GM18907 (cell line): ENCODE data around the gene UMODL1.

Experiments used
- ATAC-seq: cut with Tn5 transposase; IDR thresholded peaks from one replicate; pipeline ENCODE4 v1.9.1; 2021; ENCODE audit warnings: mild to moderate bottlenecking, moderate library complexity; ENCODE audit not compliant: unreplicated experiment

The UMODL1 gene

GRCh38 chr21:42095581-42095980 is 24.5 kb downstream of the UMODL1 start:
- no peak for ATAC-seq

- no peak for ATAC-seq
Observed at GRCh38 chr21:42096566-42096965, 25.4 kb downstream of the UMODL1 start.

DNA sequence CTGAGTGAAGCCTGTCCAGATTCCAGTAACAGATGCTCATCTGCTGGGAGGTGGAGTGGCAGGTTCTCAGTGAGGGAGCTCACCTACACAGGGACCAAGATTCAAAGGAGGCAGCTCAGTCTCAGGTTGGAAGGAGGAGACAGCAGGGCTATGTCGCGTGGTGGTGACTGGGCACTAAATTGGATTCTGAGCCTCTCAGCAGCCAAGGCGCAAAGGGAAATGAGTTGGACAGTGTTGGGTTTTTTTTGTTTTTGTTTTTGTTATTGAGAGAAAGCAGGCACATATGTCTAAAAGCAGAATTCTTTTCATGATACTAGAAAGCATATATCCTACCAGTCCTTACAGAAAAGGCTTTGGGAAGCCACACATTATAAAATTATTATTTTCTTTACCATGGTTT is 26.2 kb downstream of the UMODL1 start:
- ATAC-seq, result no peak

- ATAC-seq, result no peak
Observed at GRCh38 chr21:42097860-42098454, 26.8 kb downstream of the UMODL1 start.

DNA sequence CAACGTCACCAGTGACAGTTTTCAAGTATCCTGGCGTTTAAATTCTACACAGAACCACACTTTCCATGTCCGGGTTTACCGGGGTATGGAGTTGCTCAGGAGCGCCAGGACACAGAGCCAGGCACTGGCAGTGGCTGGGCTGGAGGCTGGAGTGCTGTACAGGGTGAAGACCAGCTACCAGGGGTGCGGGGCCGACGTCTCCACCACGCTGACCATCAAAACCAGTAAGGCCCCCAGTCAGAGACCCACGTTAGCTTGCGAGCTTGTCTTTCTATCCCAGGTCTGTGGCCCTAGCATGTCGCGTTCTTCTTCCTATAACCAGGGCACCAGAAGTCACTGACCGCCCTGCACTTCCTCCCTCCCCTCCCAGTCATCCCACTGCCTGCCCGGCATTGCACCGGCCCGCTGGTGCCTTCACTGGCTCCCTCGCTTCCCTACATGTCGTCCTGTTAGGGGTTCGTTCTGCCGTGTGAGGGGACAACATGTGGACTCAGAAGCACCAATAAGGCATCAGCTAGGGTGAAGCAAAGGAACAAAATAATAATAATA is 27.9 kb downstream of the UMODL1 start:
- ATAC-seq, result no peak

- no peak for ATAC-seq
Observed at GRCh38 chr21:42101246-42101645, 30.1 kb downstream of the UMODL1 start.

- no peak for ATAC-seq
Observed at GRCh38 chr21:42102076-42102475, 31.0 kb downstream of the UMODL1 start.

- ATAC-seq, result no peak
Observed at GRCh38 chr21:42102526-42102925, 31.4 kb downstream of the UMODL1 start.

GRCh38 chr21:42102991-42103390 is 31.9 kb downstream of the UMODL1 start:
- no peak for ATAC-seq

DNA sequence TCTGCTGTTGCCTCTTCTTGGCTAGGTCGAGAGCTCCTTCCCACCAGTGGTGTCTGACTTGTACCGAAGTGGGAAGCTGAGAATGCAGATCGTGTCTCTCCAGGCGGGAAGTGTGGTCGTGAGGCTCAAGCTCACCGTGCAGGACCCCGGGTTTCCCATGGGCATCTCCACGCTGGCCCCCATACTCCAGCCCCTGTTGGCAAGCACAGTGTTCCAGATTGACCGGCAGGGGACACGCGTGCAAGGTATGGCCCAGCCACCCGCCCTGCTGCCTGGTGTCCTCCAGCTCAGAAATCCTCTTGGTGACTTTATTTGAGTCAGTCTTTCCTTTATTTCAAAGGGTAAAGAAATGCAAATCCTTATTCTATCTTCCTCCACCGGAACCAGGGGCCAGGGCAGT is 32.7 kb downstream of the UMODL1 start:
- ATAC-seq, result no peak

DNA sequence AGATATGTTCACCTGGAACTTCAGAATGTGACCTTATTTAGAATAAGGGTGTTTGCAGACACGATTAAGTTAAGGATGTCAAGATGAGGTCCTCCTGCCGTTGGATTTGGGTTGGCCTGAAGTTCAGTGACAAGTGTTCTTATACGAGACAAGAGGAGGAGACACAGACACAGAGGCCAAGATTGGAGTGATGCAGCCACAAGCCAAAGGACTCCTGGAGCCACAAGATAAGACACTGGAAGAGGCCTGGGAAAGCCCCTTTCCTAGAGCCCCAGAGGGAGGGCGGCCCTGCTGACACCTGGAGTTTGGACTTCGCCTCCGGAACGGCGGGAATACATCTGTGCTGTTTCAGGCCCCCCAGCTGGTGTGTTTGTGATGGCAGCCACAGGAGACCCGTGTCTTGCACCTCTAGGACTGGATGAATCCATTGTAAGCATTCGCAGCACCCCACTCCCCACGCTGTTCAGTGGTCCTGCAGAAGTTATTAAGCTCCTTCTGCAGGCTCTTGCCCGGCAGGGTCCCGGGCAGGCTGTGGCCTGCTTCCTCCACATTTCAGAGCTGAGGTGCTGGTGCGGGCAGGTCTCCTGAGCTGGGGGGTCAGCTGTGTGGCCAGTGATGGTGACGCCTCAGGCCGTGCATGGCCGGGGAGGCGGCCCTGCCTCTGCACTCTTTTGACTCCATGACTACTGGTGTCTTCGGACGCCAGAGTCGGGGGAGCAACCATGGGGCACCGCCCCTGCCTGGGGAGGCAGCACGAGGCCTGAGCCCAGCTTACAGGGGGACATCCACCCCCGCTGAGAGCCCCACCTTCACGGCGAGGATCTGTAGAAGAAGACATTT is 34.6 kb downstream of the UMODL1 start:
- no peak for ATAC-seq

DNA sequence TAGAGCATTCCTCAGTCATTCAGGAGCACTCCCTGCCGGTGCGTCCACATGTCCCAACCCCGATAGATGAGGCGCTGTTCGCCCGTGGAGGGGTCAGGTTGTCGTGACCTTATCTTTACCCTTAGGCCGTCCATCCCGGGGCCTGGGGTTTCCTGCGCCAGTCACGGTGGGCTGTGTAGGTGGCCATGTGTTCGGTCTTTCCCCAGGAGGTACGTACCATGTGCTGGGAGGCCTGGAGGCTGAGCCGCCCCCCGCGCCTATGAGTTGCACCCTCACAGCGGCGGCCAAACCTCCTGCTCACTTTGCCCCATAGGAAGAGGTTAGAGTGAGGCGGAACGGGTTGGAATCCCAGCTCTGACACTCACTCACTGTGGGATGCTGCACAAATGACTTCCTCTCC is 35.3 kb downstream of the UMODL1 start:
- no peak for ATAC-seq

DNA sequence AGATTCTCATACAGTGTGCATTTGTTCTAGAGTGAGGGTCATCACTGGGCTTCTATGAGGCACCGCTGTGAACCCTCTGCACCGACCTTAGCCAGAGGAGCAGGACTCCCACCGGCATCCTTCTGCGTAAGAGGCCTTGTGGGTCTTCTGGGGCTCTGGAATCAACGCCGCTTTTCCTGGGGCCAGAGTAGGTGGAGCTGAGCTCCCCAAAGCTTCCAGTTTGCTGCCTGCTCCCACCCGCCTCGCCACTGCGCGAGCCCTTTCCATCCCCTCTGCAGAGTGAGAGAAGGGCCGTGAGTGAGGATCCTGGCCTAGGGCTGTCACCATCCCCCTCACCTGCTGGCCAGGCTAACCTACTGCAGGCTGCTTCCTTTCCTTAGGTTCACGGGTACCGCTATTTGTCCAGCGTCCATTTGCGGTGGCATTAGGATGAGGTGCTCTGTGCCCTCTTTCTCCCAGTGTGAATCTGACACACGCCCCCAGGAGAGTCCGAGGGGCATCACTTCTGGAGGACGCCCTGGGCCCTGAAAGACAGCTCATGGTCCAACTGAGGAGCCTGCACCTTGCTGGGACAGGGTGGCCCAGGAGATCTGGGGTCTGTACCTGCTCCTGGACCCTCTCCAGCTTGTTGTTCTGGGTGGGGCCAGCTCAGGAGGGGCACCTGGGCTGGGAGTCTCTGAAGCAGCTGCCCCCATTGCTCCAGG is 36.2 kb downstream of the UMODL1 start:
- ATAC-seq, result peak; percentile 7

DNA sequence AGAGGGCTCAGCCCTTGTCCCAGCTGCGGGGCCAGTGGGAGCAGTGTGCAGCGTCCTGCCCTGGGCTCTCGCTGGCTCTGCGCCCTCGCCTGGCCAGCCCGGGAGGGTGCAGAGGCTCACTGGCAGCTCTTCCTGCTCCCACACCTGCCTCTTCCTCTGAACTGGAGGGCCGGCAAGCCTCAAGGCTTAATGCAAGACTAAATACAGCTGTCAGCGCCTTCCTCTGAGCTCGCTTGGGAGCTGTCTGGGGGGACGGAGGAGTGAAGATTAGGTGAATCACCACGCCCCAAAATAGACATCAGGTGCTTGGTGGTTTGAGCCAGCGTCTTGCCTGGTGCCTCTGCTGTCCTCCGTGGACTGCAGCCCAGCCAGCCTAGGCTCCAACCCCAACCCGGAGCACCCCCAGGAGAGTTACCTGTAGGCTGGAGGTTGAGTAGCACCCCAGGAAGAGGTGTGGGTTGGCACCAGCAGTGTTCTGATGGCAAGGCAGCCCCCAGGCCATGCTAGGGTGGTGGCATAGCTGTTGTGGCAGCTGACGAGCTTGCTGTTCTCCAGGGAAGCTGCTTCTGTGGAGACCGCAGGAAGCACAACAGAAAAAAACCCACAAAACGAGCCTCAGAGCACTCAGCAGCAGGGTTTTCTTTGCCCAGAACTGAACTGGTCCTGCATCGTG is 36.9 kb downstream of the UMODL1 start:
- ATAC-seq, result peak; percentile 88

DNA sequence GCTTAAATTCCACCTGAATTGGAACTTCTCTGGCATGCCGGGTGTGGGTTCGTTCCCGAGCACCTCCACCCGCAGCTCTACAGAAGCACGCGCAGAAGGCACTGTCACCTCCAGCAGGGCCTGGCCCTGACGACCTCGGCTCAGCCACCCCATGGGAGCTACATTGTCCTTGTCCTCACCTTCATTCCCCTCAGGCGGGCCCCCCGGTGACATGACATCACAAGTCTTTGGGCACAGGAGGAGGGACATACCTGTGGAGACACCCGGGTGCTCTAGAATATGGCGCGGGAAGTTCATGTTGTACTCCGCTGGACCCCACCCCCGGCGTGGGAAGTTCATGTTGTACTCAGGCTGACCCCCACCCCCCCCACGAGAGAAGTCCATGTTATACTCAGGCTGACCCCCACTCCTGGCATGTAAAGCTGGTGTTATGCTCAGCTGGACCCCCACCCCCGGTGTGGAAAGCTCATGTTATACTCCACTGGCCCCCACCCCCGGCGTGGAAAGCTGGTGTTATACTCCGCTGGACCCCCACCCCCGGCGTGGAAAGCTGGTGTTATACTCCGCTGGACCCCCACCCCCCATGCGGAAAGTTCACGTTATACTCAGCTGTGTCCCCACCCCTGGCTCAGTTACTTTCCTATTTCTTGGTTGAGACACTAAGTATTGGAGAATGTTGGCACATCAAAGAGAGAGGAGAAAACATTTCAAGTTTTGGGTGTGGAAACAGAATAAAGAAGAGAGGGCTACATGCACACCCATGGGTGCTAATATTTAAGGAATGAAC is 37.6 kb downstream of the UMODL1 start:
- peak; percentile 14 for ATAC-seq

GRCh38 chr21:42109473-42109872 is 38.4 kb downstream of the UMODL1 start:
- no peak for ATAC-seq

DNA sequence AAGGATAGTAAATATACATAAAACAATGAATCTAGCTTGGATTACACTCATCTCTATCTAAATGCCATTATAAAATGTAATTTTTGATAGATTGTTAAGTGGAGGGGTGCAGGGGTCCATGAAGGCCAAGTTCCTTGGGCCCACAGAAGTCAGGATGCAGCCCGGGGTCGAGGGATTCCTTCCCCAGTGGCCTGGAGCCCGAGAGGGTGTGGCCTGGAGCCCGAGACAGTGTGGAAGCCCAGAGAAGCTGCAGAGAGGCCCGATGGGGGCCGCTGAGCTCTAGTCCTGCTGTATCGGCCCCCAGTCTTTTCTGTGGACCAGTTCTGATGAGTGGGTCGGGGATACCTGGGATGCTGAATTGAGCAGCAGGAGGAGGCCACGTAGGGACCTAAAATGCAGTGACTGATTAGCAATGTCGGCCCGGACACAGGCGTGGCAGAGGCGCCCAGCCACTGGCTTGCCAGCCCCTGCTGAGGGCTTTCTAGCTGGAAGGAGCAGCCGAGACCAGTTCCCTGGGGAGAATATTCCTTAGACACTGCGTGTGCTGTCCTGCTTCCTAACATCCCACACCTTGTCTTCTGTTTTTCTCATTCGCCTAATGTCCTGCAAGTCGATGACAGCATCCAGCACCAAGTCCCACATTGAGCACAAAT is 38.9 kb downstream of the UMODL1 start:
- no peak for ATAC-seq

GRCh38 chr21:42110691-42111469 is 39.8 kb downstream of the UMODL1 start:
- no peak for ATAC-seq

- ATAC-seq, result no peak
Observed at GRCh38 chr21:42111470-42111743, 40.3 kb downstream of the UMODL1 start.
